ENCODE data around the gene ASCL1.
A peak's percentile ranks its signal among the peaks of the same experiment; 100 is the strongest.

Gene ASCL1

DNA sequence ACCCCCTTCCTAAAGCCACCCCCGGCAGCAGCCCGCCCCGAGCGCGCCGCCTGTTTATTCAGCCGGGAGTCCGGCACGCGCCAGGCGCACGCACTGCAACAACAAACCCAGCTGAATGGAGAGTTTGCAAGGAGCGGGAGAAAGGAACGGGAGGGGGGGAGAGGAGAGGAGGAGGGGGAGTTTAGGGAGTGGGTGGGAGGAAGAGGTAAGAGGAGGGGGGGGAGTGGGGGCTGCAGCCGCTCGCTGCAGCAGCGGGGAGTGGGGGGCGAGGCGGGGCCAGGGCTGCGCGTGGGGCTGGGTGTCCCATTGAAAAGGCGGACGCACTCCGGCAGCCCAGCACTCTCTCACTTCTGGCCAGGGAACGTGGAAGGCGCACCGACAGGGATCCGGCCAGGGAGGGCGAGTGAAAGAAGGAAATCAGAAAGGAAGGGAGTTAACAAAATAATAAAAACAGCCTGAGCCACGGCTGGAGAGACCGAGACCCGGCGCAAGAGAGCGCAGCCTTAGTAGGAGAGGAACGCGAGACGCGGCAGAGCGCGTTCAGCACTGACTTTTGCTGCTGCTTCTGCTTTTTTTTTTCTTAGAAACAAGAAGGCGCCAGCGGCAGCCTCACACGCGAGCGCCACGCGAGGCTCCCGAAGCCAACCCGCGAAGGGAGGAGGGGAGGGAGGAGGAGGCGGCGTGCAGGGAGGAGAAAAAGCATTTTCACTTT is at the start of gene ASCL1:
ASCL1 (plus strand) TSS at position 336 of the 712 bp plus-strand sequence. CDS start 571 bp downstream, outside the sequence.
- no peak for DNase-seq

DNA sequence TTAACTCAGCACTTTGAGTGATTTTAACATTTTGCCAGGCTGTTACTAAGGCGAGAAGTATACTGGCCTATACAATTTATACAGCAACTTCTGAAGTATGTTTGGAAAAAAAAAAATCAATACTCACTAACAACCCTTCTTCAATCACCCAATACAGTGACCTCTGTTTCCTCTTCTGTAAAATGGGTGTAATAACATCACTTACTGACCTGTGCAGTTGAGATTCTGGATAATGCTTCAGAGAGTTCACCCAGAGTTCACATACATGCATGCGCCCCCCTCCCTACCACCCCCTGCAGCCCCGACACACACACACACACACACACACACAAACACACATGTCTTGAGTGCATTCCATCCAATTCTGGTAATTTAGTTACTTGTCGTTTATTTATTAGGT is 49.6 kb upstream of the ASCL1 start:
- no peak for DNase-seq

DNA sequence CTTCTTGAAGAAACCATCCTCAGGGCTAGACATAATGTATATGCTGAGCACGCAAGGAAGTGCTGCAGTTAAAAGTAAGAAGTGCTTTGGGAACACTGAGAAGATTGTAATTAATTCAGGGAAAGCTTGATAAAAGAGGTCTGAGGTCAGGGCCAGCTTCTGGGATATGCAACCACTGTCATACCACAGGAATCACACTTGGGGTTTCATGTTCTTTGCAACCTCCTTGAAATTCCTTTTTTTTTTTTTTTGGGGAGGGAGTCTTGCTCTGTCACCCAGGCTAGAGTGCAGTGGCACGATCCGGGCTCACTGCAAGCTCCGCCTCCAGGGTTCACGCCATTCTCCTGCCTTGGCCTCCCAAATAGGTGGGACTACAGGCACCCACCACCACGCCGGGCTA is 47.3 kb upstream of the ASCL1 start:
- no peak for DNase-seq

DNA sequence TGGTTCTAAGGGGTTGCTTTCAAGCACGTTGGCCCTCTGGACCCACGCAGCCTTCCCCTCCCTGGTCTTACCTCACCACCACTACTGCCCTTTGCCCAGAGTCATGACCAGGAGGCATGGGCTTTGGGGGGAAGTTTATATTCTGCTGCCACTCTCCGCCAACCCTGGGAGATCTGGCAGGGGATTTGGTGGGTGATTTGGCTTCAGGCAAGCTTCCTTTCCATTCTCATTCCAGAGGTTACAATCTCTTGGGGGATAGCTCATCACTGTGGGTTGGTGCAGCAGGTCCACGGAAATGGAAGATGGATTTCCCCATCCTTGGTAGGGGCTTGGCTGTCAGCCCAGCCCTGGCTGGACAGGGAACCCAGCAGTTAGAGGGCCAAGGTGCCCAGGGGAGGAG is 46.7 kb upstream of the ASCL1 start:
- DNase-seq = no peak

DNA sequence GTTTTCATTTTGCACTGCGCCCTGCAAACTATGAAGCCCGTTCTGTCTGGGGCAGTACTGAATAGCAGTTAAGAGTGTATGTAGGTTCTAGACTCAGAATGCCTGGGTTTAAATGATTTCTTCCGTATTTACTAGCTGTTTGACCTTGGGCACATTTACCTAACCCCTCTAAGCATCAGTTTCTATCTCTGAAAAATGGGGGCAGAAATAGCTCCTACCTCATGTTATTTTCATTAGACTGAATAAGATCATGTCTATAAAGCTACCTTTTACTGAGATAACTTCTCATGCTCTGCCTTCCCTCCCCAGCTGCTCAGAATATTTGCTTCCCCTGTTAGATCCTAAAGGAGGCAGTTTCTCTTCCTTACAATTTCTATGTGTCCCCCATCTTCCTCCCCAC is 46.2 kb upstream of the ASCL1 start:
- DNase-seq = no peak

DNA sequence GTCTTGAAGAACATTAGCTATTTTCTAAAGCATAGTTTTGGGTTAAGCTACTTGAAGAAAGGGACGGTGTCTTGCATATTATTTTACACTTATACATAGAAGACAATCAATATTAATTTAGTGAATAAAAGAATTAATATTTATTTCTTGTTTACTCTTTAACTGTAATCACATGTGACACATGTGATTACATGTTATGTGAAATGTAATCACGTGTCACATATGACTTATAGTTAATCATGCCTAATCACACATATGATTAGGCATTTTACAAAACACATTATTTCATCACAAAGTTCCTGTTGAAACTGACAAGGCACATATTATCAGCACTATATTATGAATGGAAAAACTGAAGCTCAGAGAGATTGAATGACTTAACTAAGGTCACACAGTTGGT is 45.2 kb upstream of the ASCL1 start:
- DNase-seq = no peak

DNA sequence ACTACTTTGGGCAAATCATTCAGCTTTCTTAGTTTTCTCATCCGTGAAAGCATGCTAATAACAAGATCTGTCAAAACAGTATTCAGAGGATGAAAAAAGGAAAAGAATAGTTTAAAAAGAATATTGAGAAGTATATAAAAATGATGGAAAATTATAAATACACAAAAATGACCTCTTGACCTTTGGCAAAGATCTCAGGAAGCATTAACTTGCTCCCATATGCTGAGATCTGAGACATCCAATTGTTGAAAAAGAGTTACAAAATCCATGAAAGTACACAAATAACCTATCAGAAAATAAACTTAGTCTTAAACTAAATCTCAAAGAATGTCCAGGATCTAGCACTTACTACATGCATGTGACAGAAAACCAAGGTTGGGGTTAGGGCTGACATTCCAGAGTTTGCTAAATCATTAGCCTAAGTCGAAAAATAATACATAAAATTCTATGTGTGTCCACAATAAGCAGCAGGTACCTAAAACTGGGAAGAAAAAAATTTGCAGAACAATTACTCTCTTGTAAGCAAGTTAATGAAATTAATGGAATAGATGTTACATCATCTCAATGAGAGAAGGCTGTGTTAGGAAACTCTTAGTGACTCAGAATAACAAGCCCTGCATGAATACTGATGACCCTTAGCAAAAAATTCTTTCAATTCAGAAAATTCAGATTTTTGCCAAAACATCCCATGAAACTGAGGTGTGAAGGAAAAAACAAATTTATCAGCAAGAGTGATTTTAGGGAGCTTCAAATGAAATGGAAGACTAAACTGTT is 43.8 kb upstream of the ASCL1 start:
- DNase-seq = no peak

DNA sequence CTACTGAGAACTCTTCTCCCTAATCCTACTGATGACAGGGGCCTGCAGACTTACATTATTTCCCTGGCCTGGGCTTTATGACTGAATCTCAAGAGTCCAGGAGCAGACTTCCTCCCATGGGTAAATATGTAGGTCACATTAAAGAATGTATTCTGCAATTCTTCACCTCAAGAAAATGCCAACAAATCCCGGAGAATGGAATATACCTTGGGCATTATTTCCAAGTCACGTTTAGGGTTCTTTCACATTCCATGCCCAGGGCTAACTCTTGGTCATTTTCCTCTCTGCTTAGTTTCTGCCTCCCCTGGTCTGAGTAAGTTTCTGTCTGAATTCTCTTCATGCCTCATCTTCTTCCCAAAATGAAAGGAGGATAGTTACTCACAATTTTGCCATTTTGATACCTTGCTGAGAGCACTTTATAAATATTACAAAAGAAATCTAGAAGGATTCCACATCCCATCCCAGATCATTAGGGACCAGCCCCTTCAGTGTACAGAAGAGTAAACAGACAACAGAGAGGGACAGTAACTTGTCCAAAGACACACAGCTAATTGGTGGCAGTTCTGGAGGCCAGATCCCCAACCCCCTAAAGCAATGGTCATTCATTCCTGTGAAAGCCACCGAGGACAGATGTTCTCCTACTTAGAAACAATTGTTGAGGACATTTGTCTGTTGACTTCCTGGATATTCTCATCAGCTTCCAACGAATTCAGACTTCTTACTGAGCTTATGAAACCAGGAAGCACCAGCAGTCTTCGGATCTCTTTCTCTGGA is 41.0 kb upstream of the ASCL1 start:
- no peak for DNase-seq

DNA sequence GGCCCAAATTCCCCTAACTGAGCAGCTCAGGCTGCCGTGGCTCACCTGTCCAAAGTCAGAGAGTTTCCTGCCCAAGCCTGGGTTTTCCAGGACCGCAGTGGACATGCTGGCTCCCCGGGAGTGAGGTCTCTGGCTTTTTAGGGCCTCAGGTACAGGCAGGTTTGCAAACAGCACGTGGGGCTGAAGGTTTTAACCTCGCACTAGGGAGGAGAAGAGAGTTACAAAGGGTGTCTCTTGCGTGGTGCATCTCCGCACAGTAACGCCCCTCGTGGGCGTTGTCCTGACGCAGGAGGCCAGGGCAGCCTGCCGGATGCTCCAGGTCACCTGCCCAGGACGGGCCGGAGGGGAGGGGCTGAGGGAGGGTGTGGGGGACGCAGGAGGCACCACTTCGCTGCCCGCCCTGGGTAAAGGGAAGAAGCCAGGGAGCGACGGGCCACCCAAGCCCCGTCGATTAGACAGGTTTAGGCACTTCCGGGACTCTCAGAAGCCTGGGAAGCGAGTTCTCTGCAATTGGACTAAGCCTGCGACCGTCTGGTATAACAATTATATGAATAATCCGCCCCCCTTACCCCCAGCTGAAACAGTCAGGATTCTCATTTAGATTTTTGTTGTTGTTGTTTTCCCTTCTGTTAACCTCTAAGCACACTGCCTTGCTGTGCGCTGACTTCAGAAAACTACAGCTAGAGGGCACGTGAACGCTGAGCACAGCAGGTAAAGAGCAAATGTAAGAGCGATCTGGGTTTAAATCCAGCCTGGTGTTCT is 40.3 kb upstream of the ASCL1 start, which contains the start of gene PAH:
PAH (minus strand) TSS at position 219 of the 762 bp plus-strand sequence; CDS start at position 105, 114 bp downstream.
- peak; percentile 35 for DNase-seq

DNA sequence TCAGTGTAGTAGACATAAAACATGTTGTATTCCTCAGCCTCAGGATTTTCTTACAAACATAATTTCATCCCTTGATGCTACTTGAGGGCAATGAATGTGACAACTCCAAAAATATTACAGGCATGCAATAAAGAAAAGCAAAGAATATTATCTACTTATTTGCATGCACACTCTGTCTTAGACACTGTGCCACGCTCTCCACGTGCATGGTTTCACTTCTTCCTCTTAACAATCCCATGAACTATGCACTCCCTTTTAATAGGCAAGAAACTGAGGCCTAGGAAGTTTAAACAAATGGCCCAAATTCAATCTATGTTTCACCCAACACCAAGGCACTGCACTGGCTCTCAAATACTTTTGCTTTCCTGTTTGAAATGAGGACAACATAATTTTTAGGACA is 38.6 kb upstream of the ASCL1 start:
- DNase-seq = no peak

DNA sequence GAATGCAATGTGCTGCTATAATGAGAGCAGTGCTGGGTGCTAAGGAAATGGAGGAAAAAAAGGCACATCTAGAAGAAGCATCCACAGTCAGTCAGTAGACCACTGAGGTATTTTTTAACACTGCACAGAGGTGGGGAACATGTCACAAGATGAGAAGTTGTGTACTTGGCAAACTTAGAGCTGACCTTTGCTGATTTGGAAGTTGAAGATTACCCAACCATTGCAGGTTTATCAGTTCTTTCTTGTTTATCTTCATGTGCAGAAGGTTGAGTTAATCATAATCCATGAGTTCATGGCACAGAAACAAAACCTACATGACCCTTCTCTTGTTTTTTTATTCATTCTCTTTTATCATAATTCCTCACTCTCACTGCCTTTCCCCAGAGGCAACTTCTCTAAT is 37.2 kb upstream of the ASCL1 start:
- DNase-seq = no peak

DNA sequence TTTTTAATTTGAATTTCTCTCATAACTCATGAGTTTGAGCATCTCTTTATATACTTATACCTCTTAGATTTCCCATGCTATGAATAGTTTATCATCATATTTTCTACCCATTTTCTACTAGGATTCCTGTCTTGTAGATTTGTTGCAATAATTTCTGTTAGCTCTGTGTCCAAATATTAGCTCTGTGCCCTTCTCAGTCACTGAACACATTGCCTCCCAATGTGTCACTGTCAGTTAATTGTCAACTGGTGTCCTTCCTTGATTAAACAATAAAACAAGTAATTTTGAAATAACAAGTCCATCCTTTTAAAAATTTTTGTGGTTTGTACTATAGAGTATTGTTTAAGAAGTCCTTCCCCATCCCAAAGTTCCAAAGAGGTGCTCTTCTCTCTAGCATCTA is 36.2 kb upstream of the ASCL1 start:
- no peak for DNase-seq

DNA sequence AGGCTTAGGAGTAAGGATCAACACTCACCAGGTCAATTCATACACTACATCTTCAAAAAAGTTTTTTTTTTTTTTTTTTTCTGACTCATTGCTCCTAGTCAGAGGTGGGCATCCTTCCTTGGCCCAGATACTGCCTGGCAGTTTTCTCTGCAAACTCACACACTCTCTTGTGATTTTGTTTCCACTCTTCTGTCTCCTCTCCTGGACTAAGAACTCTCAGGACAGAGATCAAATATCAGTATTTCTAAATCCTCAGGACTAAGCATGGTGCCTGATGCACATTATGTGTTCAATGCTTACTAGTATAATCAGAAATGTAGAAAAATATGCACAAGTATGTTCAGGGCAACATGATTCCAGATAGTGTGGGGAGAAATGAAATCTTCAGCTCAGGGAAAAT is 30.3 kb upstream of the ASCL1 start:
- no peak for DNase-seq

DNA sequence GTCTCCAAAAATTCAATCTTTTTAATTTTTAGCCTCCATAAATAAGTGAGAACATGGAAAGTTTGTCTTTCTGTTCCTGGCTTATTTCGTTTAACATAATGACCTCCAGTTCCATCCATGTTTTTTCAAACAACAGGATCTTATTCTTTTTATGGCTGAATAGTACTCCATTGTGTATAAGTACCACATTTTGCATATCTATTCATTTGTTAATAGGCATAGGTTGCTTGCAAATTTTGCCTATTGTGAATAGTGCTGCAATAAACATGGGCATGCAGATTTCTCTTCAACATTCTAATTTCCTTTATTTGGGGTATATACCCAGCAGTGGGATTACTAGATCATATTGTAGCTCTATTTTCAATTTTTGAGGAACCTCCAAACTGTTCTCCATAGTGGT is 24.3 kb upstream of the ASCL1 start:
- DNase-seq = no peak

DNA sequence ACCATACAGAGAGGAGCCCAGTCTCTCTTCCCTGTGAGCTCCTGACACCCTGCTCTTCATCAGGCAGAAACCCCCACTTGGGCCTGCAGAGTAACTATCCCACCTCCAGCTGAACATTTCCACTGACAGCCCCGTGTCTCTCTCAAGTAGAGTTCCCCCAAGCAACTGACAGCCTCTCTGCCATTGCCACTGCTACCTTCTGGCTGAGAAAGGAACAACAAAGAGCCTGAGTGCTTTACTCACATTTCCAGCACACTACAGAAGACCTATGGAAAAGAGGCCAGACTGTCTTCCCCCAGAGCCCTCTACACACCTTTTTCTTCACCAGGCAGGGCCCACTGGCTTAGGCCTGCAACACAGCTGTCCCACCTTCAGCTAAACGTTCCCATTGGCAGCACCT is 18.4 kb upstream of the ASCL1 start:
- DNase-seq = no peak

DNA sequence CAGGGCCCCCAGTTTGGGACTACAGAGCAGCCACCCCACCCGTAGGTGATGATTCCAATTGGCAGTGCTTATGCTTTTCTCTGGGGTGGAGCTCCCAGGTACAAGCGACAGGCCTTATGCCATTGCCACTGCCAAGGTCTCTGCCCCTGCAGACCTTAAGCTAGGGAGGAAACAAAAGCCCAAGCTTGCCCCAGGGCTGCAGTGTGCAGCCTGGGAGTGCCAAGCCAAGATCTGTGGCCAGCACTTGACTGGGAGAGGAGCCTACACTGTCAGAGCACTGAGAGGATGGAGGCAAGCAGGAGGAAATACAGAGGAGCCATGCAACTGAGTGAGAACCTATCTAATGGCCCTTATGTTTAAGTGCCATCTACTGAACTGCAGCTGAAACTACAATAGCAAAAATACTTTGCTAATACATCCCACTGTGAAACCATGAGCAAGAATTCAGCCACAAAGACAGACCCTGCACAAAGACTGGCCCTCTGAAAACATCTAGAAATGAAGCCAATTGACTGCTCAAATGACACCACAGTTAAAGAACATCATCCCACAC is 17.7 kb upstream of the ASCL1 start:
- DNase-seq = no peak

DNA sequence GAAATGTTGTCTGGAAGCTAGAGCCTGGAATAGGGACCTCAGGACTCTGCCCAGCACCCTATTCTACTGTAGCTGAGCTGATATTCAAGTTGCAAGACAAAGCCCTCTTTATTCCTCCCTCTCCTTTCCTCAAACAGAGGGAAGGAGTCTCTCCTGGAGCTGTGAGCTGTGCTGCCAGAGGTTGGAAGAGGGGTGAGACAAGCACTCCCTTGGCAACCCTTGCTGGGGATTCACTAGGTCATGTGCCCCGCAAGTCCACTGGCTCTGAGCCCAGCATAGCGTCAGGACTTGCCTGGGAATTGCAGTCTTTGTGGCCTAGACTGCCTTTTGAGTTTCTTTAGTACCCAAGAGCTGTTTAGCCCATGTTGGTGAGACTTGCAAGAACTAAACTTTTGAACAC is 11.4 kb upstream of the ASCL1 start:
- DNase-seq = no peak

DNA sequence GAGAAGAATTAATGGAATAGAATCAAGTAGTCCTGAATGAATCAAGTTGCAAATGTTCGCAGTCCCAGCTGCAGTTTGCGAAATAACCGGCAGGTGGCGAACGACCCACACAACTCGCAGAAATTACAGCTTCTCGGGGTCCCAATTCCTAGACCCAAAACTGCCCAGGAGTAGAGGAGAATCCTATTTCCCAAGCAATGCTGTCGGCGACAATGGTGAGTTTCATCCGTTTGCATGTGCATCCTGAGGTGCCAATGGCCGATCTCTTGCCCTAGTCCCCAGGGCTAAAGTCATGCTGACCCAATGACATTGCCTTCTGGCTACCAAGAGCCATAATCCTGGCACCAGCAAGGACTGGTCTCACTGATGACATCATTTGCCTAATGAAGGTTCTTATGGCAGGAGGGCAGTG is 8.5 kb upstream of the ASCL1 start:
- DNase-seq = peak; percentile 61

DNA sequence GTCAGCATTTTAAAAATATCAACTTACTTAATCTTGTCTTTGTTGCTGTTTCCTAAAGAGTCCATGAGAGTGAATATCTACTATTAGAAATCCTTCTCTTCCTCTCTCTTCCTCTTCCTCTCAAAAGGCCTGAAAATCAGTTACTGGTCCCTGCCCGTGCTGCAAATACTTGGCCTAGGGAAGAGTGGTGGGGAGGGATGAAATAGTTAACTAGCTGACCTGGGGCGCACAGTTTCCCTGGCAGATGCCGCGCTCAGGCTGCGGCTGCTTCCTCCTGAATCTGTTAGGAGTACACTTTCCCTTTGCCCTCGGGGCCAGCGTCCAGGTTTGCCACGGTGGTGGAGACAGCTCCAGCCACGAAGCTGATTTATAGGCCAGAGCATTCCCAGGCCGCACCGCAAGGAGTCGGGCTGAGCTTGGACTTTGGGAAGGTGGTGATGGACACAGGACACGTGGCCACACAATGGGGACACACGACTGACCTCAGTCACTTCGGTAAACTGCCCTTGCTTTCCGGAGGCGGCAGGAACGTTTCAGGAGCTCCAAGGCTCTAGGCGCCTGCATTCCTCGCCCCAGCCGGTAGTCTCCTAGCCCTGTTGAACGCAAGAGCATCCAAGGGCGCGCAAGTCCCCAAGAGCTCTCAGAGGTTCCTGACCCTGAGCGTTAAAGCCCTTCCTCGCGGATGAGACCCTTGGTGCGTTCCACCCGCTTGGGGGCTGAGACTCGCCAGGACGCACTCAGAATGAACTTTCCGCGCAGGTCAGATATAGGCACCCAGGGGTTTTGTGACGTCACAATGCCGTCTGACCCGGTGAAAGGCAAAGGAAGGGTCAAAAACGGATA is 7.1 kb upstream of the ASCL1 start:
- DNase-seq = no peak

DNA sequence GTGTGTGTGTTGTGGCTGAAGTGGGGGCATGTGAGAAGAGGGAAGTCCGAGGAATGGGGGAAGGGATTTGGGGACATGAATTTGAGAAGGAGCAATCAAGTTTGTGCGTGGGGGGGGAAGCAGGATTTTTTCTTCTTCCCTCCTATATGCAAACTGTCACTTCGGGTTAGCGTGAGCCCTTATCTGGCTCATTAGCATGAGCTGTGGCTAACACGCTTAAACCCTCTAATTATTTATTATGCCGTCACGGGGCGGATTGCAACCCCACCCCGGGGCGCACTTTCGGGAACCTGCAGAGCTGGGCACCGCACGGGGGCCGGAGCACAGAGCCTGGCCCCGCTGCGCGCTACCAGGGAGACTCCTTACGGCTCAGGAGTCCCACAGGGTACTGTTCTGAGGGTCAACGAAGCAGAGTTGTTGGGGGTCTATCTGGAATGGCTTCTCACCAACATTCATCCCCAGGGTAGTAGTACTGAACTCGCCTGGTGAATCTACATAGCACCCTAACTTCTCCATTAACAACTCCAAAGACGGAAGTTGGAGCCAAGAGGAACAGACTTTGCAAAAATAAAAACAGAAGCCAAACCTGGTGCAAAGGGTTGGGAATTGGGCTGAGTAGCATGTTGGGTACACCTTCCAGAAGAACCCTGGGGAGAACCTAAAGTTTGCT is 6.4 kb upstream of the ASCL1 start:
- no peak for DNase-seq

DNA sequence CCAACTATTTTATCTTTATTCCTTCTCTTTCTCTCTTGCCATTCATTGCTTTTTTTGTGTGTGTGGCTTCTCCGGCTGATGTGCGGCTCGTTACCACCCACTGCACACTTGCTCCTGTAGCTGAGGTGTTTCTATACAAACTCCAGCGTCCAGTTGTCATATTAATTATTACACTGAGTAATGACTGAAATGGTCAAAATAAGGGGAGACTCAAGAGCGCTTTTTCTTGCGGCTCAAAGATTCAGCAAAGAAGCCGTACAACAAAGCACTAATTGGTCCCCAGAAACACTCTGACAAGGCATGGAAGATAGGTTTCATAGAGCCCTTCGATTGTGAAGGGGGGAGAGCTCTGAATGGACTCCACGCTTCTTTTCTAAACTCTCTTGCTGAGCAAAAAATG is 5.6 kb upstream of the ASCL1 start:
- DNase-seq = no peak
